ENCODE results near the gene GAN. TPM values are rescaled to one million over a fixed set of nuclear protein-coding genes. Genes with fewer than 3 reads are reported as not detected.

Gene GAN
- total and polyA plus RNA-seq, 9 of the 15 experiments (the other 6 are each of a cell fraction or from before 2014, with no cell fraction given), result 0.83 to 15.1 (median 5.2) TPM

DNA sequence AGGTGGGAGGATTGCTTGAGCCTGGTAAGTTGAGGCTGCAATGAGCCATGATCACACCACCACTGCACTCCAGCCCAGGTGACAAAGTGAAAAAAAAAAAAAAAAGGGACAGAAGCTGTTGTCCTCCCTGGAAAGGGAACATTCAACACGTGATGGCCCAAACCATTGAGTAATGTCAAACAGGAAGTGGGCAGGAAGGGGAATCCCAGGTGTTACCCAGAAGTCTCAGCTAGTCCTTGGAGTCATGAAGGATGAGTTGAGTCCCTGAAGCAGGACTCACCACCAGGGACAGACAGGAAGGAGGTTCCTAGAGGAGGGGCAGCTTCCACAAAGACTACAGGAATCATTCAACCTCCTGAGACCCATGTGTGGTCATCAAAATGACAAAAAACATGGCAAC lies 110.0 kb downstream of the GAN start (continued):
- TF ChIP-seq, protein P1, sequence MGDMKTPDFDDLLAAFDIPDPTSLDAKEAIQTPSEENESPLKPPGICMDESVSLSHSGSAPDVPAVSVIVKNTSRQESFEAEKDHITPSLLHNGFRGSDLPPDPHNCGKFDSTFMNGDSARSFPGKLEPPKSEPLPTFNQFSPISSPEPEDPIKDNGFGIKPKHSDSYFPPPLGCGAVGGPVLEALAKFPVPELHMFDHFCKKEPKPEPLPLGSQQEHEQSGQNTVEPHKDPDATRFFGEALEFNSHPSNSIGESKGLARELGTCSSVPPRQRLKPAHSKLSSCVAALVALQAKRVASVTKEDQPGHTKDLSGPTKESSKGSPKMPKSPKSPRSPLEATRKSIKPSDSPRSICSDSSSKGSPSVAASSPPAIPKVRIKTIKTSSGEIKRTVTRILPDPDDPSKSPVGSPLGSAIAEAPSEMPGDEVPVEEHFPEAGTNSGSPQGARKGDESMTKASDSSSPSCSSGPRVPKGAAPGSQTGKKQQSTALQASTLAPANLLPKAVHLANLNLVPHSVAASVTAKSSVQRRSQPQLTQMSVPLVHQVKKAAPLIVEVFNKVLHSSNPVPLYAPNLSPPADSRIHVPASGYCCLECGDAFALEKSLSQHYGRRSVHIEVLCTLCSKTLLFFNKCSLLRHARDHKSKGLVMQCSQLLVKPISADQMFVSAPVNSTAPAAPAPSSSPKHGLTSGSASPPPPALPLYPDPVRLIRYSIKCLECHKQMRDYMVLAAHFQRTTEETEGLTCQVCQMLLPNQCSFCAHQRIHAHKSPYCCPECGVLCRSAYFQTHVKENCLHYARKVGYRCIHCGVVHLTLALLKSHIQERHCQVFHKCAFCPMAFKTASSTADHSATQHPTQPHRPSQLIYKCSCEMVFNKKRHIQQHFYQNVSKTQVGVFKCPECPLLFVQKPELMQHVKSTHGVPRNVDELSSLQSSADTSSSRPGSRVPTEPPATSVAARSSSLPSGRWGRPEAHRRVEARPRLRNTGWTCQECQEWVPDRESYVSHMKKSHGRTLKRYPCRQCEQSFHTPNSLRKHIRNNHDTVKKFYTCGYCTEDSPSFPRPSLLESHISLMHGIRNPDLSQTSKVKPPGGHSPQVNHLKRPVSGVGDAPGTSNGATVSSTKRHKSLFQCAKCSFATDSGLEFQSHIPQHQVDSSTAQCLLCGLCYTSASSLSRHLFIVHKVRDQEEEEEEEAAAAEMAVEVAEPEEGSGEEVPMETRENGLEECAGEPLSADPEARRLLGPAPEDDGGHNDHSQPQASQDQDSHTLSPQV (IDR thresholded peaks at IDR 0.05), result no peak
- TF ChIP-seq RBM15 (IDR thresholded peaks at IDR 0.05; ENCODE audit: insufficient read depth, low read length) (no peak), ZKSCAN1 (IDR thresholded peaks at IDR 0.05; ENCODE audit: low read depth, low read length) (no peak), ADNP (tag; IDR thresholded peaks at IDR 0.05) (no peak), CGGBP1 (CRISPR knock-in tag; IDR thresholded peaks at IDR 0.05) (no peak), ZNF347 (CRISPR knock-in tag; IDR thresholded peaks at IDR 0.05; ENCODE audit: low read depth) (no peak), PRDM10 (IDR thresholded peaks at IDR 0.05; ENCODE audit: partially characterized antibody) (peak; percentile 46), NFIC (IDR thresholded peaks at IDR 0.05) (no peak), KDM1A (IDR thresholded peaks at IDR 0.05) (no peak), E2F5 (CRISPR knock-in tag; IDR thresholded peaks at IDR 0.05) (no peak), NR2C1 (IDR thresholded peaks at IDR 0.05) (no peak), NR2C1 (tag; IDR thresholded peaks at IDR 0.05) (no peak), ZBTB17 (CRISPR knock-in tag; IDR thresholded peaks at IDR 0.05) (no peak), NCOA6 (IDR thresholded peaks at IDR 0.05) (no peak)
- TF ChIP-seq, protein P2, sequence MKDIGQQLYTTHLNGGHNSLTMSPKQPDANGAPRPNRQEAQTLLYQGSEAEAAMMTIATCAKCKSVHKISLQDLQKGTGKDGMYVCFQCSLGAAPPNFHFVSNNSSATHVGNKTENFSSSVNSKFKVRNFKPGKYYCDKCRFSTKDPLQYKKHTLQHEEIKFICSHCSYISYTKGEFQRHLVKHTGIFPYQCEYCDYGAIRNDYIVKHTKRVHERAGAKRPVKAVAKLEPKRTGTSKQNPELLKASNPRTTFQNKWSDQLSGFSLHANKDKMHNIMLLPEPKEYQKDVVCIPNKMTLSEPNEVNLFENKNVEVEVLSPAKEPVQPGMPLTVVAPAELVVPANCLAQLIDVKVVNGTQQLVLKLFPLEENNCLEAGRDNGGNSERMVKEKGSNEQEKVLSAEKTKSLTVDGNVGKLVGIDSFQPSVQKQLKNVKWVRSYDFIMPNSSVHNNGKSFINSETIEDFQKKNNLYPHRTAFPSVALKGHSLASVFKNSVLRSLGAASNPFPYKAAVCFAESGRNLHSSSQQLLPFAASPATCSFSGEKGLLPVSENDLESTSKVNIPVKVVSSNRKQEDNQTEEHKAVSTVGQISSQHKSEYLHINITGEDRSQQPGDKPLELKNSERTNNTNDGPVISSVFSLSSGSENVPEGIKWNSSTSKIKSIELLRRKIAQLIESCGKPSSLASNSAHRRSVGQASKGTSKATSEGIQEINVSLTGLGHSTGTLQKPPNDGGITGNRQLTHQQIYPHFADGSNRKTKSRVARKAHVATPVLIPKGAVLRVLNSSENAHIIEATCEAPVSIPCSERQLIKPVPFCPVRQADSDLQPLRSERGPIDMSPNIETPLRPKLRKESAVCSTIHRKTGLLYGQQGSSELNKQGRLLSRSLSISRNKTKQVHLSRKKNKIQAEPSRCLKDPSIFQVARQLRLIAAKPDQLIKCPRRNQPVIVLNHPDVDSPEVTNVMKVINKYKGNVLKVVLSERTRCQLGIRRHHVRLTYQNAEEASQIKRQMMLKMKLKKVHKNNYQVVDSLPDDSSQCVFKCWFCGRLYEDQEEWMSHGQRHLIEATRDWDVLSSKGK (CRISPR knock-in tag; IDR thresholded peaks at IDR 0.05), result no peak
